ENCODE measurements around the gene MEIOSIN.

MEIOSIN gene

DNA sequence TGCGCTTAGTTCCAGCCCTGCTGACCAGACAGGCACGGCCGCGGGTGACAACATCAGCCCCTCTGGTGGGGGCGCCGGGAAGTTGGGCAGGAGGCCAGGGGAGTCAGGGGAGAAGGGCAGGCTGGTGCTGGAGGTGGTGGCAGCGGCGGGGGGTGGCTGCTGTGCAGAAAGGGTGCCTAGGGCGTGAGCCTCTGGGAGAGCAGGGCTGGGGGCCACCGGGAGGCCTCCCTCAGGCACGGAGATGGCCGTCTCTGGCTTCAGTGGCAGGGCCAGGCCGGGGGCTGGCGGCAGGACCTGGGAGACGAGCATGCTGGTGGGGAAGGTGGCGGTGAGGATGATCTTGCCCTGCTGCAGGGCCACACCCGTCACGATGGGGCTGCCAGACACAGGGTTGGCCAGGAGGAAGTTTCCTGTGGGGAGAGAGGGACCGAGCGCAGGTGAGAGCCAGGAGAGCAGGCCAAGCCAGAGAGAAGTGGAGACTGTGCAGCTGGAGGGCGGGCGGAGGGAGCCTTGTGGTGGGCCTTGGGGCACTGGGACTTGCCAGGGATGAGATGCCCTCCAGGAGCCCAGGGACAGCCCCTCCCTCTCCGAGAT, 32.6 kb downstream of the MEIOSIN start:
- DNase-seq (ENCODE audit: low read depth): no peak

DNA sequence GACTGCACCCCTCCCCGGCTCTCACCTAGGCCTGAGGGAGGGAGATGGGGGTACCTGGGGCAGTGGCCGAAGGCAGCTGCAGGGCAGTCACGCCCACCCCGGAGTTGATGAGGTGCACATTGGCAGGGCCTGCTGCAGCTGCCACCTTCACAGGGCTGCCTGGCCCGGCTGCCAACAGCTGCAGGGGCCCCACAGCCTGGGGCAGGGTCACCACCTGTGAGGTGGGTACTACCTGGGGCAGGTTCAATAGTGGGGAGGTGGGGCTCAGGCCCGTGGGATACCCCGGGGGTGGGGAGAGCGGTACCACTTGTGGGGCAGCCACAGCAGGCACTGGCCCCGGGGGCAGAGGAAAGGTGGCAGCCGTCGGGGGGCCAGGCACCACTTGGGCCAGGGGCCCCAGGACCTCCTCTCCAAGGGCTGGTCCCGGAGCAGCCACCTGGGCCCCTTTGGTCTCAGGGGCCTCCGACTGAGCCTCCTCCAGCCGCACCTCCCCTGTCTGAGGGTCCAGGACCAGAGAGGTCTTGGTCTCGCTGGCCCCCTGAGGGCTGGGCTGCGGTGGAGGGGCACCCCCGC, 33.1 kb downstream of the MEIOSIN start:
- no peak for DNase-seq (ENCODE audit: low read depth)

GRCh38 chr19:45766869-45767346, 33.7 kb downstream of the MEIOSIN start:
- no peak for DNase-seq (ENCODE audit: low read depth)

- DNase-seq (ENCODE audit: low read depth): no peak
Measured at GRCh38 chr19:45767410-45767880, 34.2 kb downstream of the MEIOSIN start.

- no peak for DNase-seq (ENCODE audit: low read depth)
Measured at GRCh38 chr19:45767881-45768654, 34.8 kb downstream of the MEIOSIN start.

- DNase-seq (ENCODE audit: low read depth): peak; percentile 18
Measured at GRCh38 chr19:45768655-45768983, 35.4 kb downstream of the MEIOSIN start.

DNA sequence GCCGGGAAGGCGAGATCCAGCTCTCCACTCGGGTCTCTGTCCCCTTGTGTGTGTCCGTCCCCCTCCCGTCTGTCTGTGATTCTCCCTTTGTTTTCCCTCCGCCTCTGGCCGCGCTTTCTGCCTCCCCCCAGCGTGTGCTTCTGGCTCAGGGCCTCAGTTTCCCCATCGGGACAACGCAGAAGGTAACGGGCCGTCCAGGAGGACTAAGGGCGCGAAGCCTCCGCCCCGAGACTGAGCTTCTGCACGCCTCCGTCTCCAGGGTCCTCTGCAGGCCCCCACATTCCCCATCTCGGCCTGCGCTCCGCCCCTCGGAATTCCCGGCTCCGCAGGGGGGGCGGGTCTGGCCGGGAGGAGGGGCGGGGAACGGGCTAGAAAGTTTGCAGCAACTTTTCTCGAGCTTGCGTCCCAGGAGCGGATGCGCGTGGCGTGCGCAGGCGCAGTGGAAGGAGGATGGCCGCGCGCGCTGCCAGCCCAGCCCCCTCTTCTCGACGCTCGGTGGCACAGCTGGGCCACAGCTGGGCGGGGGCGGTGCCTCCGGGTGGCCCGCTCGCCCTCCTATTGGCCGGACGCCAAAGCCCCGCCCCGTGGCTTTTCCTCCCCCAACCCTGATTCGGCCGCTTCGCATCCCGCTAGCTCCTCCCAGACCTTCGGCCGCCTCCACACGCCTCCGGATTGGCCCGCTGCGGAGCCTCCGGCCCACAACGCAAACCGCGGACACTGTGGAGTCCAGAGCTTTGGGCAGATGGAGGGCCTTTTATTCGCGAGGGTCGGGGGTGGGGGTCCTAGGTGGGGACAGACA, 35.9 kb downstream of the MEIOSIN start, which contains the start of gene SIX5:
Gene SIX5 (minus strand): TSS at position 269 of the 799 bp plus-strand sequence. CDS start 408 bp downstream, outside the sequence.
- DNase-seq (ENCODE audit: low read depth): peak; percentile 87

- no peak for DNase-seq (ENCODE audit: low read depth)
Measured at GRCh38 chr19:45769821-45770191, 36.6 kb downstream of the MEIOSIN start.

DNA sequence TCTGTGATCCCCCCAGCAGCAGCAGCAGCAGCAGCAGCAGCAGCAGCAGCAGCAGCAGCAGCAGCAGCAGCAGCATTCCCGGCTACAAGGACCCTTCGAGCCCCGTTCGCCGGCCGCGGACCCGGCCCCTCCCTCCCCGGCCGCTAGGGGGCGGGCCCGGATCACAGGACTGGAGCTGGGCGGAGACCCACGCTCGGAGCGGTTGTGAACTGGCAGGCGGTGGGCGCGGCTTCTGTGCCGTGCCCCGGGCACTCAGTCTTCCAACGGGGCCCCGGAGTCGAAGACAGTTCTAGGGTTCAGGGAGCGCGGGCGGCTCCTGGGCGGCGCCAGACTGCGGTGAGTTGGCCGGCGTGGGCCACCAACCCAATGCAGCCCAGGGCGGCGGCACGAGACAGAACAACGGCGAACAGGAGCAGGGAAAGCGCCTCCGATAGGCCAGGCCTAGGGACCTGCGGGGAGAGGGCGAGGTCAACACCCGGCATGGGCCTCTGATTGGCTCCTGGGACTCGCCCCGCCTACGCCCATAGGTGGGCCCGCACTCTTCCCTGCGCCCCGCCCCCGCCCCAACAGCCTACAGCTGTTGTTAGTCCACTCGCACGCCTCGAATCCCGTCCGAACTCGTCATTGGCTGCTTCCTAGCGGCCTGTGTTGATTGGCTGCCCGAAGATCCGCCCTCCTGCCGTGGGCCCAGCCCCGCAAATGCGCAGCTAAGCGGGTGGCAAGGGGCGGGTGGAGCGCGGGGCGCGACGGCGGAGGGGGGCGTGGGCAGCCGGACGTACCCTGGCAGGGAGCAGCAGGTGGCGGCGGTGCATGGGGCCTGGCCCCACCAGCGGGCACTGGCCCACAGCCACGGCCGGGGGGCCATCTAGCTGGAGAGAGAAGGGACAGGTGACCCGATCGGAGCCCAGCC, 37.2 kb downstream of the MEIOSIN start:
- peak; percentile 88 for DNase-seq (ENCODE audit: low read depth)

- DNase-seq (ENCODE audit: low read depth): no peak
Measured at GRCh38 chr19:45771311-45771933, 38.2 kb downstream of the MEIOSIN start.

DNA sequence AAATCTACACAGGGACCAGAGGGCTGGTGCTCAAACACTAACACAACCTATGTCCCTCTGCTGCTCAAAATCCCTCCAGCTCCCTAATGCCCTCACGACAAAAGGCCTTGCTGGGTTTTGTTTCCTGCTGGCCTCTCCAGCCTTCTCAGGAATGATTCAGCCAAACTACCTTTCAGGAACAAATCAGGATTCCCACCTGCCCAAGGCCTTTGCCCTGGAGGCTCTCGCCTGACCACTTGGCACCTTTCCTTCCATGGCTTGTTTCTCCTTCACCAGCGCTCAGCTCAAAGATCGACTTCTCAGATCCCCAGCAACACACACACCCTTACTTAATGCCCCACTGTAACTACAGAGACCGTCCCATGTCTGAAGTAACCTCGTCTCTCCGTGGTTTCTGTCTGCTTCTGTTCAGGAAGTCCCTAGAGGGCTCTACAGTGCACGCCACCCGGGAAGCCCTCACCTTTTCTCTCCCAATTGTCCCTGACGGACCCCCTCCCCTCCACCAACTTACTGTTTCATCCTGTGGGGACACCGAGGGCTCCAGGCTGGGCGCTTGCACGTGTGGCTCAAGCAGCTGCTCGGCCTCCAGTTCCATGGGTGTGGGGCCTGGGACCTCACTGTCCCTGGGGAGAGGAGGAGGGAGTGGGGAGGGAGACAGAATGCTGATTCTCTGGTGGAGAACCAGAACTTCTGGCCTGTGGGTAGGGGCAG, 39.0 kb downstream of the MEIOSIN start:
- no peak for DNase-seq (ENCODE audit: low read depth)

DNA sequence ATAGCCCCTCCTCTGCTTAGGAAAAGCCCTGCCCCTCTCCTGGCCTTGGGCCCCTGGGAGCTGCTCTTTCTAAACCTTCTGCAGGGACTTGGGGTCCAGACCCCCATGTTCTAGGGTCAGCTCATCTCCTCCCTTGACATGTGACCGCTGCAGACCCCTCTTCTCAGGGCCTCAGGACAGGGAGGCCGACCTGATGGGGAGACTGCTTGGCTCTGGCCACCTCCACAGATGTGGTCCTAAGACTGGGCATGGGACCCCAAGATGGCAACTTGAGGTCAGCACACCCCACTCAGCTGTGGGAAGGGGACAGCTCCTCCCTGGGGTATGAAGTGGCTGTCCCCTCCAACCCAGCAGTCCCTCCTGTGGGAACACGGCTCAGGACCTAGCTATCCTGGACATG, 39.7 kb downstream of the MEIOSIN start:
- DNase-seq (ENCODE audit: low read depth): no peak

DNA sequence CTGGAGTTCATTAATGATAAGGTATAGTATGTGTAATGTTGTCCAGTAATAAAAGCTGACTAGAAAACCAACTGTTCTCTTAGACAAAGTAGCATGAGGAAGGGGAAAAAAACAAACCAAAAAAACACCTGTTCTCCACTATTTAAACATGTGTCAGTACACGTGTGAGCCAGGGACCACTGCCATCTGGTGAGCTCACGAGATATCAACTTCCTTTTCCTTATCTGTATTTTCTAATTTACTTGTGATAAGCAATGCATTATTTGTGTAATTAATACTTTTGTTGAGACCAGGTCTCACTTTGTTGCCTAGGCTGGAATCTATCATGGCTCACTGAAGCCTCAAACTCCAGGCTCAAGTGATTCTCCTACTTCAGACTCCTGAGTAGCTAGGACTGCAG, 40.1 kb downstream of the MEIOSIN start:
- no peak for DNase-seq (ENCODE audit: low read depth)

DNA sequence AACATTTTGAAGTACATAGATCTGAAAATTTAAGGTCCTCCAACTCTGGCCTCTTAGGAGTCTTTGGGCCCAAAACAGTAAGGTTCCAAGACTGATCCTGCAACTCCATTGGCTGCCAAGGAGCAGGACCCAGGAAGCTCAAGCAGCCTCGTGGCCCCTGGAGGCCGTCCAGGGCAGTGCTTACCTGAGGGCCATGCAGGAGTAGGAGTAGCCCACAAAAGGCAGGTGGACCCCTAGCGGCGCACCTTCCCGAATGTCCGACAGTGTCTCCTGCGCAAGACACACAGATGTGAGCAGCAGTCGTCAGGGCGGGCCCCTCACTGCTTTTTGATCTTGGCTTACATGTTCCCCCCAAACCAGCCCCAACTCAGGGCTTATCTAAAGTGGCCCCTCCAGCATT, 41.5 kb downstream of the MEIOSIN start:
- no peak for DNase-seq (ENCODE audit: low read depth)

DNA sequence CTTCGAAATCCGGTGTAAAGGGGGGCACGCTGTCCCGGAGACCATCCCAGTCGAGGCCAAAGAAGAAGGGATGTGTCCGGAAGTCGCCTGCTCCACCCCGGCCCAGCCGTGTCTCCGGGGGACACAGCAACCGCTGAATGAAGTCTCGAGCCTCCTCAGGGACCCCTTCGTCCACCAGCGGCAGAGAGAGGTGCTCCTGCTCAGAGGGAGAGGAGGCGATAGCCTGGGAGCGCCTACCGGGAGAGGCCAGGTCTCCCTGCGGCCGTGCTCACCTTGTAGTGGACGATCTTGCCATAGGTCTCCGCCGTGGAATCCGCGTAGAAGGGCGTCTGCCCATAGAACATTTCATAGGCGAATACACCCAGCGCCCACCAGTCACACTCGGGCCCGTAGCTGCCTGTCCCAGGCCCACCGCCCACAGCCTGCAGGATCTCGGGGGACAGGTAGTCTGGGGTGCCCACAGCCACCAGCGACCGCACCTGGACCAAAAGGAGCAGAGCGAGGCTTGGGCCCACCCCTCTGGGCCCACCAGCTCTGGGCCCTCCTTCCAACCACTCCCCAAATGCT, 44.2 kb downstream of the MEIOSIN start:
- DNase-seq (ENCODE audit: low read depth): no peak

- DNase-seq (ENCODE audit: low read depth): no peak
Measured at GRCh38 chr19:45778010-45778661, 44.9 kb downstream of the MEIOSIN start.

DNA sequence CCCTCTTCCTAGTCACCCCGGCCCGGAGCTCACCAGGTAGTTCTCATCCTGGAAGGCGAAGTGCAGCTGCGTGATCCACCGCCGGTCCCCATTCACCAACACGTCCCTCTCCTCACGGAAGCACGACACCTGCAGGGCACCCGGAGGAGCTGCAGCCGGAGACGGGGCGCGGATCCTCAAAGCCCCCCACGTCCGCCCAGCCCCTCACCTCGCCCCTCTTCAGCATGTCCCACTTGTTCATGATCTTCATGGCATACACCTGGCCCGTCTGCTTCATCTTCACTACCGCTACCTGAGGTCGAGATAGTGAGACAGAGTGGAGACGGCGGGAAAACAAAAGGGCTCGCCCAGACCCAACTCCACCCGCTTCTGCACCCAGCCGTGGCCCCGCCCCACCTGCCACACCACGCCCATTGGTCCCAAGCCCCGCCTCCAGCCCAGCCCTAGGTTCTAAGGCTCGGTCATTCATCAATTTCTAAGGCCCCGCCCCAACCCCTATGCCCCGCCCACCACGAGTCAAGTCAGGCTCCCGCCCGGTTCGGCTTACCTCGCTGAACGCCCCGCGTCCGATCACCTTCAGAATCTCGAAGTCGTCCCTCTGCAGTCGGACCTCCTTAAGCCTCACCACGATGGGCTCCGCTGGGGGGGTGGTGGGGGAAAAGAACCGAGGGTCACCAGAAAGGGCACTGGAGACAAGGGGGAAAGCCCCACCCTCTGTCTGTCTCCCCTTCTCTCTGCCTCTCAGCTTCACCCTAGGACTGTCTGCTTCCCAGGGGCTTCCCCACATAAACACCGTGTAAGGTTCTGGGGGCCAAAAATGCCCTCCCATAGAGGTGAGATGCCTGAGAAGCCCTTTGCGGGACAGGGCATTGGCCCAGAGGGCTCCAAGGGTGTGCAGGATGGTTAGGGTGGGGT, 46.2 kb downstream of the MEIOSIN start:
- DNase-seq (ENCODE audit: low read depth): peak; percentile 65

DNA sequence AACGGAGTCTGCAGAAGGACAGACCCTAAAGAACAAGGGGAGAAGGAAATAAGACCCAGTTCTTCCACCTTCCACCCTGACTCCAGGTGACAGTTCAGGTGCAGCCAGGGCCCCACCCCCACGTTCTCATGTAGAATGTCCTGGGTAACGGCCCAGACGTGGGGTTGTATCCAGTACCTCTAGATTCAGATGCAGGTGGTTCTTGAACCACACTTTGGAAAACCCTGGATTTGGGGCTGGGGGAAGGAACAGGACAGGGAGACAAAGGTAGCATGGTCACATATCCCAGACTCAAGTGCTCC, 46.9 kb downstream of the MEIOSIN start:
- no peak for DNase-seq (ENCODE audit: low read depth)
